ENCODE results near the gene VPS41.
A peak's percentile ranks its signal among the peaks of the same experiment; 100 is the strongest.
"Not testable (repeated sequence)": the region's sequence is repeated elsewhere in the genome, so short reads cannot be mapped to it uniquely, and the experiment has no call there.

Gene VPS41

GRCh38 chr7:38855867-38856266 lies 53.1 kb downstream of the VPS41 start:
- TF ChIP-seq CTCF (IDR thresholded peaks at IDR 0.05; ENCODE audit: extremely low read depth, missing control alignments): no peak
- no peak for DNase-seq (ENCODE audit: low spot score)

GRCh38 chr7:38855386-38855785 lies 53.6 kb downstream of the VPS41 start:
- DNase-seq (ENCODE audit: low spot score): no peak
- no peak for TF ChIP-seq CTCF (IDR thresholded peaks at IDR 0.05; ENCODE audit: extremely low read depth, missing control alignments)

GRCh38 chr7:38854947-38855346 lies 54.0 kb downstream of the VPS41 start:
- not testable (repeated sequence) for DNase-seq (ENCODE audit: low spot score)

- DNase-seq (ENCODE audit: low spot score): no peak
- no peak for TF ChIP-seq CTCF (IDR thresholded peaks at IDR 0.05; ENCODE audit: extremely low read depth, missing control alignments)
Observed at GRCh38 chr7:38851321-38851720, 57.7 kb downstream of the VPS41 start.

- no peak for DNase-seq (ENCODE audit: low spot score)
- no peak for TF ChIP-seq CTCF (IDR thresholded peaks at IDR 0.05; ENCODE audit: extremely low read depth, missing control alignments)
Observed at GRCh38 chr7:38846280-38846679, 62.7 kb downstream of the VPS41 start.

GRCh38 chr7:38844952-38845563 lies 63.9 kb downstream of the VPS41 start:
- no peak for TF ChIP-seq CTCF (IDR thresholded peaks at IDR 0.05; ENCODE audit: extremely low read depth, missing control alignments)
- no peak for DNase-seq (ENCODE audit: low spot score)

GRCh38 chr7:38842746-38843145 lies 66.2 kb downstream of the VPS41 start:
- no peak for TF ChIP-seq CTCF (IDR thresholded peaks at IDR 0.05; ENCODE audit: extremely low read depth, missing control alignments)
- no peak for DNase-seq (ENCODE audit: low spot score)

GRCh38 chr7:38840736-38841460 lies 68.1 kb downstream of the VPS41 start:
- DNase-seq (ENCODE audit: low spot score): peak; percentile 25
- TF ChIP-seq CTCF (IDR thresholded peaks at IDR 0.05; ENCODE audit: extremely low read depth, missing control alignments): no peak
